ENCODE data around the gene CD2BP2.
A peak's percentile ranks its signal among the peaks of the same experiment; 100 is the strongest.

CD2BP2 gene

DNA sequence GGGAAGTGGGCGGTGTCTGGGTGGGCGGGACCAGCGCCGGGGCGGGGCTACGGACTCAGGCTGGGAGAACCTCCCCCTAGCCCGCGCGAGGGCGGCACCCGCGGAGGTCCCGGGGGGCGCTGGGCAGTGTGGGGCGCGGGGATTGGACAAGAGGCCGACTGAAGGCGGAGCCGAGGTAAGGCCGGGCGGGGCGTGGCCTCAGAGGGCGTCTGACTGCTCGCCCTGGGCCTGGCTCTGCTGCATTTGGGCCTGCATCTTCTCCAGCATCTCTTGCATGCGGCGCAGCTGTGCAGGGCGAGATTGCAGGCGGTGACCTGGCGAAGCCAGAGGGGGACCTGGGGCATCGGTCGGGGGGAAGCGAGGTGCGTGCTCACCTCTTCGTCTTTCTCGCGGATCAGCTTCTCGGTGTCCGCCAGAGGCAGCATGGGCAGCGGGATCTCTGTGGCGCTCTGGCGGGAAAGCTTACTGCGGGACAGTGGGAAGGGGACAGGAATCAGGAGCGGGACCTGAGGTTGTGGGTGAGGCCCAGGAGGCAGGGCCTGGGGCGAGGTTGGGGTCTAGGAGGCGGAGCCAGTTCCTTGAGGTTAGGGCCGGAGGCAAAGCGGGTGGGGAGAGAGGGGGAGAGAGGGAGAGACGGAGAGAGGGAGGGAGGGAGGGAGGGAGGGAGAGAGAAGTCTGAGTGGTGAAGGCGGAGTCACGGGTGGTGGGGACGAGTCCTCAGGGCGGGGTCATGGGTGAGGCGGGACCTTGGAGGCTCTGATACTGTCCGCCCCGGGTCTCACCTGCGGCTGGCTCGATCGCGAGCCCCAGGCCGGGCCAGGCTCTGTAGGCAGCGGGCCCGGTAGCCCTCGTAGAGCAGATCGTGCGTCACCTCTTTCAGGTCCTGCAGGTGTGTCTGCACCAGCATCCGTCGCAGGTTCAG is 23.4 kb upstream of the CD2BP2 start:
- peak; percentile 99 for DNase-seq

DNA sequence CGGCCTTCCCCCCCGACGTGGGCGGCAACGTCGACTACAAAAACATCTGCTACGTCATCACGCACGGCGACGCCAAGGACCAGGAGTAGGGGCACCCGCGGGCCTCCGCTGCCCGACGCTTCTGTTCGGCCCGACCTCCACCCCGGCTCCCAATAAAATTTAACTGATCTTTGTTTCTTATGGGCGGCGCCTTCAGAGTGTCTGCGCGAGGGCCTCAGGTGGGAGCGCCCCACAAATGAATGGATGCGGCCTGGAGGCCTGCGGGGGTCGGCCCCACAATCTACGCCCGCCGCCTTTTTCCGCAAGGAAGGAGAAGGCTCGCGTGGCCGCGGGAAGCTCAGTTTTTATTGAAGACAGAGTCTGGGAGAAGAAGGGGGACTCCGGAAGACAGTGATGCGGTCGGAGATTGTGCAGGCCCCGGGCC is 22.7 kb upstream of the CD2BP2 start:
- DNase-seq: peak; percentile 91 to 94

DNA sequence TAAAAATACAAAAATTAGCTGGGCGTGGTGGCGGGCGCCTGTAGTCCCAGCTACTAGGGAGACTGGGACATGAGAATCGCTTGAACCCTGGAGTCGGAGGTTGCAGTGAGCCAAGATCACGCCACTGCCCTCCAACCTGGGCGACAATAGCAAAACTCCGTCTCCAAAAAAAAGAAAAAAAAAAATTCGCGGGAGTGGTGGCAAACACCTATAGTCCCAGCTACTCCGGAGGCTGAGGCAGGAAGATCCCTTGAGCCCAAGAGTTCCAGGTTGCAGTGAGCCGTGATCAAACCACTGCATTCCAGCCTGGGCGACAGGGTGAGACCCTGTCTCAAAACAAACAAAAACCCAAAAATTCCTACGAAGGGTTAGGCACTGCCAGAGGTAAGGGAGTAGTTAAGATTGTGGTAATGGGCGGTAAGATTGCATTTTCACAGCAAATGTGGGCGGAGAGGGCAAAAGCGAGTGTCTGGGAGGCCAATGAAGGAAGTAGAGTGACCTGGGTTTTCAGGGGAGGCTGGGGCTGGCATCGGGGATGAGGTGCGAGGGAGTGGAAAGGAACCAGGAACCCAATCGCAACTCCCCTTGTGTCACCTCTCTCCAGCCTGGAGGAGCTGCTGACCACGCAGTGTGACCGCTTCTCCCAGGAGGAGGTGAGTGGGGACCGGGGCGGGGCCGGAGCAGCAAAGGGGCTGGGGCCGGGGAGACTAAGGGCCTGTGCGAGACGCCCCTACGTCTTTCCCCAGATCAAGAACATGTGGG is 22.1 kb upstream of the CD2BP2 start:
- DNase-seq: no peak

DNA sequence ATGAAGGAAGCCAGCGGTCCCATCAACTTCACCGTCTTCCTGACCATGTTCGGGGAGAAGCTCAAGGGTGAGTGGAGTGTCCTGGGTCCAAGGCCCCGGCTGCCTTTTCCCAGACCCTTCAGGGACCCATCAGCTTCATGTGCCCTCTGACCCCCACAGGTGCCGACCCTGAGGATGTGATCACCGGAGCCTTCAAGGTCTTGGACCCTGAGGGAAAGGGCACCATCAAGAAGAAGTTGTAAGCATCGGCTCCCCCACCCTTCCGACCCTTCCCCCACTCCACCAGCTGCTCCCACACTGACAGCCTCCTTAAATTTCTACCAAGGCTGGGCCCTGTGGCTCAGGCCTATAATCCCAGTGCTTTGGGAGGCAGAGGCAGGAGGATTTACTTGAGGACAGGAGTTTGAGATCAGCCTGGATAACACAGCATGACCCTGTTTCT is 21.4 kb upstream of the CD2BP2 start:
- no peak for DNase-seq

DNA sequence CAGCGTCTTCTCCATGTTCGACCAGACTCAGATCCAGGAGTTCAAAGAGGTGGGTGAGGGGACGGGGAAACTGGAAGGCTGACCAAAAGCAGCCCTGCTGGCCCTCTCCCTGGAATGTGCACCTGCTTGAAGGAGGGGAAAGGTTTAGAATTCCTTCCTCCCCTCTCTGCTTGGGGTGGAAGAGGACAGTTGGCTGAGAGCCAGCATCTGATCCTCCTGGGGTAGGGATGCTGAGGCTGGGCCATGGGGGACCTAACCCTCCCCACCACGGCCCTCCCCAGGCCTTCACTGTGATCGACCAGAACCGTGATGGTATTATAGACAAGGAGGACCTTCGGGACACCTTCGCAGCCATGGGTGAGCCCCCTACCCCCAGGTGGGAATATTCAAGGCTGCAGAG is 20.8 kb upstream of the CD2BP2 start:
- no peak for DNase-seq

DNA sequence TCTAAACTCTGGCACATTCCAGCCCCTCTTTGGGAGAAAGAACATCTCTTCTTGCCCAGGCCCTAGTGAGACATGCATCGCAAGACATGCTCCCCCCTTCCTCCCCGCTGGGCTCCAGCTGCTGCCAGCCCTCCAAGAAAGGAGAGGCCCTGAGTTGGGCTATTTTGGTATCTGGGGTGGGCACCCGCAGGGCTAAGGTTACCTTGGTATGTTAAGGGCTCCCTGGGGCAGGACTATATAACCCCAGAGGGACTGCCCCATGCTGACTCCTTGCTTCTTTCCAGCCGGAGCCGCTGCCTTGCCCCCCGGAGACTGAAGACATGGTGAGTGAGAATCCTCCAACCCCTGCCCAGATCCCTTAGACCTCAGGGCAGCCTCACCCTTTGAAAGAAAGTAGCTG is 19.4 kb upstream of the CD2BP2 start, which contains the start of gene MYL11:
MYL11 (plus strand) TSS at position 265 of the 400 bp plus-strand sequence; CDS start at position 321, 56 bp downstream.
- DNase-seq: no peak

DNA sequence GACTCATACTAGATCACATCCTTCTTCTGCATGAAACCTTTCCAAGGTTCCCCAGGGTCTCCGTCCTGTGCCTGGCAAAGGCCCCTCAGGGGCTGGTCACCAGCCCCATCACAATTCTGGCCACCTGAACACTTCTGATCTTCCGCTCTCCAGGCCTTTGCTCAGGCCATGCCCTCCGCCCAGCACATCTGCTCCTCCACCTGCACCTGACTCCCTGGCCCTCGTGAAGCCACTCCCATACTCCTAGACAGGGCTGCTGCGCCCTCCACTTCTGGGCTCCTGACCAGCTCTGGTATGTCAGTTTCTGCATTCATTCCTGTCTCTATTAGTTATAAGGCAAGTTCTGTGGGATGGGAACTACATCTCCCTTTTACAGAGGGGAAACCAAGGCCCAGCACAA is 17.6 kb upstream of the CD2BP2 start:
- DNase-seq: no peak

DNA sequence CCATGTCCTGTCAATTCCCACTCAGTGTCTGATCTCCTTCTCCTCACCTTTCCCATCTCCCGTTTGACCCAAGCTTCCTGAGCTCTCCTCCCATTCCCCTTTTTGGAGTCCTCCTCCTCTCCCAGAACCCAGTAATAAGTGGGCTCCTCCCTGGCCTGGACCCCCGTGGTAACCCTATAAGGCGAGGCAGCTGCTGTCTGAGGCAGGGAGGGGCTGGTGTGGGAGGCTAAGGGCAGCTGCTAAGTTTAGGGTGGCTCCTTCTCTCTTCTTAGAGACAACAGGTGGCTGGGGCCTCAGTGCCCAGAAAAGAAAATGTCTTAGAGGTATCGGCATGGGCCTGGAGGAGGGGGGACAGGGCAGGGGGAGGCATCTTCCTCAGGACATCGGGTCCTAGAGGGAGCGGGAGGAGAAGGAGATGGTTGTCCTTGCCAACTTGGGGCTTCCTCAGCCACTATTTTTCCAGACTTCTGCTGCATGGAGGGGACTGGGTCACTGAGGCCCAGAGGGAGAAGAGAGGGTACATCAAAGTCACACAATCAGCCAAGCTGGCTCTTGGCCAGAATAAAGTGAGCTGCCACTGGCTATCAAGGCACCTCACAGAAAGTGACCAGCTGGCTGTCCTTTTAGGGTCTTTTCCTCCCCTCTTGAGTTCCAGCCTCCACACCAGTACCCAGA is 17.1 kb upstream of the CD2BP2 start:
- DNase-seq: no peak

DNA sequence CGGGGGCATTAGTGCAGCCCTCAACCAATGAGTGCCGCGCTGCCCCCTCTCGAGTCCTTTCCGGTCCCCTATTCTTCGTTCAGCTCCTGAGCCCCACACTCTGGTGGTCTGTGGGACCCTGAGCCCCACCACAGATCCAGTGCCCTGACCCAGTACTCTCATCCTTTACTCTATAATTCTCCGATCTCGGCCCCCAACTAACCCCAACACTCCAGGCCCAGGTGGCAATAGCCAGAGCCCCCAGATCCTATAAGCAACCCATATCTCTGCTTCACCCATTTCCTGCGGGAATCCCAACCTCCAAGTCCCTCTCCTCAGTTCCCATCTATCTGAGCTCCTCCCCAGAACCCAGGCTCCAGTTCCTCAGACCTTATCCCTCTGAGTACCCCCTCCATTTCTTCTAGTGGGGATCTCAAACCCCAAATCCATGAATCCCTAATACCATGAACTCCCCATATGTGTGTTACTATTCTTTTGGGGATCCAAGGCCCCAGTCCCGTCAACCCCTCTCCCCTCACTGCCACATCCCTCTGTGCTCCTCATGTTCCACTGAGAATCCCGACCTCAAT is 16.2 kb upstream of the CD2BP2 start:
- no peak for DNase-seq

DNA sequence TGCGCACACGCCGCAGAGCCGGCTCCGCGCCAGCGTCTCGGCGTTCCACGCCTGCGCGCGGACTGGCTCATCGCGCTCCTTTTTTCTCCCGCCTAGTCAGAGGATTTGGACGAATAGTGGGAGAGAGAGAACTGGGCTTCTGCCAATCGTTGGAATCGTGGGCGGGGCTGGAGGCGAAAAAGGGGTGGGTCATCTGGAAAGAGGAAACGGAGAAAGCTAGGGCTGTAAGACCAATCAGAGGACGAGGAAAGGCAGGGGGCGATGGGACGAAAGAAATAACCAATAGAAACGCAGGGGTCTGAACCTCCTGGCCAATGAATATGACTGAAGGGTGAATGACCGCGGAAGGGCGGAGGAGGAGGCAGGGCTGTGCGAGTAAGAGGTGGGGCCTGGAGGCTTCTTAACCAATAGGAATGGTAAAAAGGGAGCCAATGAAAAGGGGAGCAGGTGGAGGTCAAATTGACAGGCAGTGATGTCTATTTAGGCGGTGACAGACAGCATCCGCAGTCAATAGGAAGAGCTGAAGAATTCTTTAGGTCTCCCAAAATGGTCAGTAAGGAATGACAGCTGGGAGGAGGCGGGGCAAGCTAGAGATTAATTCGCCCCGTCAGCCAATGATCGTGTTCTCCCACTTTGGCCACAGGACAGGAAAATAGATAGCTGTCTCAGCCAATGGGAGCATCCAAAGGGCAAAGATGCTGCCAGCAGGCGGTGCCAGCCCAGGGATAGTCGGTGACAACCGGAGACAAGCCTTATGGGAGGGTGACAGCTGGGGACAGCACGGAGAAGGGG is 15.5 kb upstream of the CD2BP2 start, which contains the start of gene TBC1D10B:
TBC1D10B (minus strand) TSS at position 39 of the 792 bp plus-strand sequence. CDS start 311 bp downstream, outside the sequence.
- DNase-seq: peak; percentile 100

DNA sequence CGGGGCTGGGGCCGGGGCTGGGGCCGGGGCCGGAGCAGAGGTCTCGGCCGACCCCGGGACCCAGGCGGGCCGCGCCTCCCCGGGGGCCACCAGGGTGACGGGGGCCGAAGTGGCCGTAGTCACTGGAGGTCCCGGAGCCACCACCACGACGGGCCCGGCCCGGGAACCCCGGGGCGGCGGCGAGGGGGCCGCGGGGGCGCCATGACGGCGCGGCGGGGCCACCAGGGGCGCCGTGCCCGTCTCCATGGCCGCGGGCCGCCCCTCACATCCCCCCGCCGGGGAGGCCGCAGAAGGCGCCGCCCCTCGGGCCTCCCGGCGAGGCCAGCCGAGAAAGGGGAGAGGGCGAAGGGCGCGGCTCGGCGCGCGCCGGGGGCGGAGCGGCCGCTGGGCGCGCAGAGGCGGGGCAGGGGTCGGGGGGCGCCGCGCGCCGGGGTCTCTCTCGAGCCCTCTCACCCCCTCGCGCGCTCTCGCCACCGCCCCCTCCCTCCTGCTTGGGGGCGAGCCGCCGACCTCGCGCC is 14.9 kb upstream of the CD2BP2 start:
- no peak for DNase-seq

DNA sequence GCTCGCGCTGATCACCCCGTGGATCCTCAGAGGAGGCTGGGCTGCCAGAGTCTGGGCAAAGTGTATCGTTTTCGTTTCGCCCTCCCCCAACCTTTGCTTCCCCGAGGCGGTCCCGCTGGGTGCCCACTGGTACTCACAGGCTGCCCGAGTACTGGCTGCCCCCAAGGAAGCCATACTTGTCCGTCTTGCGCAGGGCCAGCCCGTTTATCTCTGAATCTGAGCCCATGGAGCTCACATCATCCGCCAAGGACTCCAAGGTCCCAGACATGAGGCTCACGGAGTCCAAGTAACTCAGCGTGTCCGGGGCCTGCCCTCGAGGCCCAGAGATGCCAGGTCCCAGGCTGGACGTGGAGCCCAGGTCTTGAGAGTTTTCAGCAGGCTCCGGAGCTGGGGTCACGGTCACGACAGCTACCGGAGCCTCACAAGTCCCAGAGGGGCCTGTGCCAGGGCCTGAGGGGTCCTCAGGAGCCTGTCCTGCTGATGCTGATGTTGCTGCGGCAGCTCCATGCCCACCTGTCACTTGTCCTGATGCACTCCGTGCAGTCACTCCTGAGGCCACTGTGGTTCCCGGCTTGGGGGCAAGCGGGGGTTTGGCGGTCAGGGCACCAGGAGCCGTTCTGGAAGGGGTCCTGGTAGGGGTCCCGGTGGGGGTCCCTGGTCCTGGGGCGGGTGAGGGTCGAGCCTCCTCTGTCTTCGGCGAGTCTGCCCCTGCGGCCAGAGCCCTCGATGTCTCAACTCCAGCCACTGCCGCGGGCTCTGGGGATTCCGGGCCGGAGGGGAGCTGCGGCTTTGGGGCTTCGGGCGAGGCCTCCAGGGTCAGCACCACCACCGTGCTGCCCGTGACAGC is 14.2 kb upstream of the CD2BP2 start:
- no peak for DNase-seq

DNA sequence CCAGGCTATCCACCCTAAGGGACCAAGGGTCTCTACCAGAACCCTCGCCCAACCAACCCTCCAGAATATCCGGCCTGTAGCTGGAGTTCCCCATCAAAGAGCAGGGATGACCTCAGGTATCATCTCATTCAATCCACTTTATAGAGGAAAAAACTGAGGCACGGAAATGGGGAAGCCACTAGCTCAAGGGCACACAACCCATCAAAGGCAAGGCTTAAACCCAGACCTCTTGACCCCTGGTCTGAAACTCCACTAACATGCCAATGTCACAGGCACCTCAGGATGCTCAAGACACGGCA is 13.6 kb upstream of the CD2BP2 start:
- no peak for DNase-seq

DNA sequence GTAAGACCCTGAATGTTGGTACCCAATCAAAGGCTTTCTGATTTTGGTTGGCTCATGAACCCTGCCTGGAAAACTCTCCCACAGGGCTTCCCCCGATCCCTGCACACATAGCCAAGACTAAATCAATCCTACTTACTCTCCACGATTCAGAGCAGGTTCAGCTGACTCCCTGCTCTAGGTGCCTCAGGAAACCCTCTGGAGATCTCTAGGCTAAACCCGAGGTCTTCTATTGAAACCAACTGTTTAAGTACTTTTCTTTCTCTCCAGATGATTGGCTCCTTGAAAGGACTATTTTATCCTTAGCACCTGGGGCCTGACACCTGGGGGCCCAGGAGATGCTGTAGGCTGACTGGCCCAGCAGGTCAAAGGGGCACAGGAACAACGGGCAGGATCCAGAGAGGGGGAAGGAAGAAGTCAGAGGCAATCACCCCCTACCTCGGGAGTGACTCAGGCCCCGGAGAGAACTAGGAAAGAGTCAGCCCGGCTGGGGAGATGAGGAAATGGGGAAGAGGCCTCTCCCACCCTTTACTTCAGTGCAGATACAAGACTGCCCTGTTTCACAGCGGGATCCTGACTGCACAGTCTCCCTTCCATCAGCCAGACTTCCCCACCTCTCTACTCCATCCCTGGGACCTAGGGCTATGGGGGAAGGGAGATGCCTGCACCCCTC is 13.1 kb upstream of the CD2BP2 start:
- DNase-seq: peak in 1 of 2 donors; percentile 46

DNA sequence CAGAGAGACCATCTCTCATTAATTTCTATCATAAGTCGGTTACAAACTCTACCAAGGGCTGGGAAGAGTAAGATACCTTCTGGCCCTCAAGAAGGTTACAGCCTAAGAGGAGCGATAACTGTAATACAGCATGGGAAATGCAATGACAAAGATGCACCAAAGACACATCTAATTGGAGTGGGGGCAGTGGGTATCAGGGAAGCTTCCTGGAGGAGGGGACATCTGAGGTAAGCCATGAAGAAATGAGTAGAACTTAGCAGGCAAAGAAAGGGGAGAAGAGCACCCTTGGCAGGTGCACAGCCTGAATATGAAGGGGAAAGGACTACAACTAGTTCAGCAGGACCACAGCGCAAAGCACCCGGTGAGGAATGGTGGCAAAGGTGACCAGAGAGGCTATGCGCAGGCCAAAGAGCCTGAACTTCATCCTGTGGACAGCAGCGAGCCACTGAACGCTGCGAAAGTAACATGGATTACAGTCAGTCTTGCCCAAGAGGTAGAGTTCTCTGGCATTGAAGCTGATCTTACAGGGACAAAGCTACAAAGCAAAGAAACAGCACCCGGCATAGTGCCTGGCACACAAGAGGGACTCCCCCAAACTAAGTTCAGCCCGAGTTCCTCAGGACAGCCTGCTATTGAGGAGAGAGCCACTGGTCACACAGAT is 12.4 kb upstream of the CD2BP2 start:
- no peak for DNase-seq

DNA sequence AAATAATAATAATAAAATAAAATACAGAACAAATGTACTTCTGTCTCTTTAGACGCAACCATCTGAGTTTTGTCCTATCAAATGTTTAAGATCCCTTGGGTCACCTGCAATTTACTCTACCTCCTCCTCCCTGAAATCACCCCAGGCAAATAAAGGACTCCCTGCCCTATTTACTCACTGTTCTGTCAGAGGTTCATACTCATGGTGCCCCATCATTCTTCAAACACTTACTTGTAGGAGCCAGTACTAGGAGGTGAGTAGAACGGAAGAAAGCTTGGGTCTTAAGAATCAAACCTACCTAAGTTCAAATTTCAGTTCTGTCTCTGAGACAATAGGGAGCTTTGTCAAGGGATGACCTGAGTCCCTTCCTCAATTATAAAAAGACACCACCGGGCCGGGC is 11.4 kb upstream of the CD2BP2 start:
- no peak for DNase-seq

DNA sequence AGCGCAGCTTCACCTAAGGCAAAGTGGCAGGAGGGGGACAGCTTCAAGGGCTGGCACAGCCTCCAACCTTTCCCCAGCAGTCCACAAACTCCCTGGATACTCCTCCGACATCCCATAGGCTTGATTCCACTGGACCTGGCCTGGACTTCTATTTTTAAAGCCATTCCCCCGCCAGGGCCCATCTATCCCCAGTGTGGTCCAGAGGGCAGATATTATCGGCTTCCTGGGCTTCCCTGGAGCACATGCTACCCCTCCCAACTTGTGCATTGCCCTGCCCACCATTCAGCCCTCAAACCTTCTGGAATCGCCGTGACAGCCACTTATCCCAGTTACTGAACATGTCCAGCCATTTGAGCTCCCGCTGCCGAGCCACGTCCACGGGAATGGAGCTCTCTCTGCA is 10.1 kb upstream of the CD2BP2 start:
- no peak for DNase-seq

DNA sequence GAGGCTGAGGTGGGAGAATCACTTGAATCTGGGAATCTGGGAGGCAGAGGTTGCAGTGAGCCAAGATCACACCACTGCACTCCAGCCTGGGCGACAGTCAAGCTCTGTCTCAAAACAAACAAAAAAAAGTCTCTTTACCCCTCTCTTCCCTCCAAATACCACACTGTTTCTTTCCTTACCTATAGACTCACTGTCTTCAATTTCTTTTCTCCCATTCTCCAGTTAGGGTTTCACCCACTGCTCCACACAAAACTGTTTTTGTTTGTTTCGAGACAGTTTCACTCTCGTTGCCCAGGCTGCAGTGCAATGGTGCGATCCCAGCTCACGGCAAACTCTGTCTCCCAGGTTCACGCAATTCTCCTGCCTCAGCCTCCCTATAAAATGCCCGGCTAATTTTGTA is 6.1 kb upstream of the CD2BP2 start:
- DNase-seq: no peak

DNA sequence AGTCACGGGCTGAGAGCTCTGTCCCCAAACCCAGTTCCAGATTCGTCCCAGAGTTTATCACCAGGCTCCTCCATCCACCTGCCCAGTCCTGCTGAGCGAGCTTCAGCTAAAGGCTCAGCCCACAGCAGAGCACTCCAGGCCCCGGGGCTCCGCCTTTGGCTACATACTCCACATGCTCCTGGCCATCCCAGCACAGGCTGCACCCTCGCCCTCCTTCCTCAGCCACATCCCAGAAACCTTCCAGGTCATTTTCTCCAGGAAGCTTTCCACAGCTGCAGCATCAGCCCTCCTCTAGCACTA is 4.7 kb upstream of the CD2BP2 start:
- no peak for DNase-seq
